MM.1S (cell line): ENCODE results near the gene MCM3.

Source experiments
- EZH2 ChIP-seq: fragments of 300-600 bp; sonication (generic); optimal IDR thresholded peaks from 2 replicates; pipeline ENCODE3; 2017; ENCODE audit warnings: low read depth, mild to moderate bottlenecking, antibody characterized with exemption, low read length, mixed read lengths
- EZH2phosphoT487 ChIP-seq: fragments of 300-600 bp; sonication (generic); IDR thresholded peaks from 2 replicates; pipeline ENCODE4 v1.6.1; 2018; ENCODE audit warnings: antibody characterized with exemption, low read length
- TF ChIP-seq, protein P1 (sequence below): fragments of 300-600 bp; sonication (generic); IDR thresholded peaks from 2 replicates; pipeline ENCODE4 v1.5.1; 2016; ENCODE audit warnings: antibody characterized with exemption, low read length, mixed read lengths

DNA sequence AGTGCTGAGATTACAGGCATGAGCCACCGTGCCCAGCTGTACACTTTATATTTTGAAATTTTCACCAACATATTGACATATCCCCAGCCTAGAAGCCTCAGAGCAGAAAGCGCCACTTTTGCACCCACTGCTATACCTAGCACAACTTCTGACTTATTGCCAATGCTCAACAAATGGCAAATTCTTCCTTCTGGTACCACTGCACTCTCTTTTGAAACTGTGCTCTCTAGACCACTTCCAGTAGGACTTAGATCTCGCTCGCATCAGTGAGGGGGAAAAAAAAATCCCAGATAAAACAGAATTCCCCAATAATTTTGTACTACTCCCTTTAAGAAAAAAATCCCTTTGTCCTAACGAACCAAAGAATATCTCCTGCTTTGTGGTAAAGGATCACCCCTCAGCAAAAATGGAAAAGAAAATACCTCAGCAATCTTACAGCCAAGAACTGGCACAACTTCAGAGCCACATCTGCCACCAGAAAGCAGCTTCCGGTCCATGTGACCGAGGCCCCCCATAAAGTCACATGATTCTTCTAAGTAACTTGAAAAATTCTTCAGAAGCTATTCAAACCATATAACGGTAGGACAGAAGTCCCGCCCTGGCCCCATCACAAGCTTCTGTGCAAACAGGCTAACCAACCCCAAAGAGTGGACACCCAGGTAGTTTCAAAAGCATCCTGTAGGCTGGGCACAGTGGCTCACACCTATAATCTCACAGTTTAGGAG lies 21.8 kb downstream of the MCM3 start:
- TF ChIP-seq, protein P1, sequence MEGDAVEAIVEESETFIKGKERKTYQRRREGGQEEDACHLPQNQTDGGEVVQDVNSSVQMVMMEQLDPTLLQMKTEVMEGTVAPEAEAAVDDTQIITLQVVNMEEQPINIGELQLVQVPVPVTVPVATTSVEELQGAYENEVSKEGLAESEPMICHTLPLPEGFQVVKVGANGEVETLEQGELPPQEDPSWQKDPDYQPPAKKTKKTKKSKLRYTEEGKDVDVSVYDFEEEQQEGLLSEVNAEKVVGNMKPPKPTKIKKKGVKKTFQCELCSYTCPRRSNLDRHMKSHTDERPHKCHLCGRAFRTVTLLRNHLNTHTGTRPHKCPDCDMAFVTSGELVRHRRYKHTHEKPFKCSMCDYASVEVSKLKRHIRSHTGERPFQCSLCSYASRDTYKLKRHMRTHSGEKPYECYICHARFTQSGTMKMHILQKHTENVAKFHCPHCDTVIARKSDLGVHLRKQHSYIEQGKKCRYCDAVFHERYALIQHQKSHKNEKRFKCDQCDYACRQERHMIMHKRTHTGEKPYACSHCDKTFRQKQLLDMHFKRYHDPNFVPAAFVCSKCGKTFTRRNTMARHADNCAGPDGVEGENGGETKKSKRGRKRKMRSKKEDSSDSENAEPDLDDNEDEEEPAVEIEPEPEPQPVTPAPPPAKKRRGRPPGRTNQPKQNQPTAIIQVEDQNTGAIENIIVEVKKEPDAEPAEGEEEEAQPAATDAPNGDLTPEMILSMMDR = no peak
- no peak for TF ChIP-seq EZH2
- no peak for TF ChIP-seq EZH2phosphoT487
